K562 (cell line): Measurements from ENCODE around the gene JPT2.

Experiments used
- ARID1B ChIP-seq: fragments of 450-650 bp; IDR thresholded peaks from 2 replicates; pipeline ENCODE4 v1.6.1; 2016; ENCODE audit warnings: antibody characterized with exemption, mild to moderate bottlenecking, inconsistent platforms
- BMI1 ChIP-seq: fragments of 150-350 bp; IDR thresholded peaks from 2 replicates; pipeline ENCODE4 v1.6.1; 2014; ENCODE audit warnings: low read length
- FOSL1 ChIP-seq: fragments of 200-800 bp; sonication (Bioruptor generic); conservative IDR thresholded peaks from 2 replicates; pipeline ENCODE4 v1.6.1; 2016; ENCODE audit warnings: missing genetic modification characterization, missing compliant biosample characterization
- KLF1 ChIP-seq: fragments of 450-650 bp; IDR thresholded peaks from 2 replicates; pipeline ENCODE4 v1.6.1; 2016; ENCODE audit warnings: missing genetic modification characterization, missing compliant biosample characterization
- NCOA1 ChIP-seq: fragments of 450-650 bp; IDR thresholded peaks from 2 replicates; pipeline ENCODE4 v1.6.1; 2016; ENCODE audit warnings: low read depth
- POLR2A ChIP-seq: fragments of 450-650 bp; conservative IDR thresholded peaks from 2 replicates; pipeline ENCODE4 v1.6.1; 2016
- SP2 ChIP-seq: IDR thresholded peaks from 2 replicates; pipeline ENCODE4 v1.6.1; 2011; ENCODE audit warnings: mild to moderate bottlenecking, low read depth, low read length, moderate library complexity; ENCODE audit not compliant: poor library complexity, severe bottlenecking; ENCODE audit errors: extremely low read depth
- TF ChIP-seq, protein P1 (sequence below), 3 experiments: IDR thresholded peaks in 2 of 3; conservative IDR thresholded peaks in 1 of 3; 2 replicates each; pipeline ENCODE4 v1.5.1; 2011 to 2012; ENCODE audit warnings: low read length in 3 of 3, mild to moderate bottlenecking in 3 of 3, control low read depth in 2 of 3, improper control_type of control experiment in 1 of 3, inconsistent platforms in 1 of 3, low read depth in 1 of 3, mixed read lengths in 1 of 3, moderate library complexity in 1 of 3; ENCODE audit not compliant: insufficient read depth in 2 of 3

DNA sequence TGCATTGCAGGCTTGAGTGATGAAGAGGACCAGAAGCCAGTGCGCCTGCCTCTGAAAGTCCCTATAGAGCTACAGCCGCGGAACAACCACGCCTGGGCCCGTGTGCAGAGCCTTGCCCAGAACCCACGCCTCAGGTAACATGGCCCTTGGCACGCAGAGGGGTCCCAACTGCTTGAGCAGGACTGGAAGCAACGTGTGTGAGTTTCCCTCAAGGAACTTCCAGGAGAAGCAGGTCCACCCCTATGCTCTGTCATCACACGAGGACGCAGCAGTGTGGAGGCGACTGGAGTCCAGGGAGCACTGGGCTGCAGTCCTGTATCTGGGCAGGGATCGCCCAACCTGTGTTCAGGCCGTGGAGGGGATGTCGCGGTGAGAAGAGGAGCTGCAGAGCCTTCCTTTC is 25.1 kb upstream of the JPT2 start:
- TF ChIP-seq SP2 (no peak), NCOA1 (no peak), POLR2A (no peak), FOSL1 (tag) (no peak), KLF1 (tag) (no peak), BMI1 (no peak), ARID1B (no peak)
- TF ChIP-seq, protein P1, sequence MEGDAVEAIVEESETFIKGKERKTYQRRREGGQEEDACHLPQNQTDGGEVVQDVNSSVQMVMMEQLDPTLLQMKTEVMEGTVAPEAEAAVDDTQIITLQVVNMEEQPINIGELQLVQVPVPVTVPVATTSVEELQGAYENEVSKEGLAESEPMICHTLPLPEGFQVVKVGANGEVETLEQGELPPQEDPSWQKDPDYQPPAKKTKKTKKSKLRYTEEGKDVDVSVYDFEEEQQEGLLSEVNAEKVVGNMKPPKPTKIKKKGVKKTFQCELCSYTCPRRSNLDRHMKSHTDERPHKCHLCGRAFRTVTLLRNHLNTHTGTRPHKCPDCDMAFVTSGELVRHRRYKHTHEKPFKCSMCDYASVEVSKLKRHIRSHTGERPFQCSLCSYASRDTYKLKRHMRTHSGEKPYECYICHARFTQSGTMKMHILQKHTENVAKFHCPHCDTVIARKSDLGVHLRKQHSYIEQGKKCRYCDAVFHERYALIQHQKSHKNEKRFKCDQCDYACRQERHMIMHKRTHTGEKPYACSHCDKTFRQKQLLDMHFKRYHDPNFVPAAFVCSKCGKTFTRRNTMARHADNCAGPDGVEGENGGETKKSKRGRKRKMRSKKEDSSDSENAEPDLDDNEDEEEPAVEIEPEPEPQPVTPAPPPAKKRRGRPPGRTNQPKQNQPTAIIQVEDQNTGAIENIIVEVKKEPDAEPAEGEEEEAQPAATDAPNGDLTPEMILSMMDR (IDR thresholded peaks at IDR 0.05 in 2 of 3, conservative IDR thresholded peaks at IDR 0.05 in 1 of 3; ENCODE audit: insufficient read depth in 2 of 3, low read depth in 1 of 3, low read length in 3 of 3): no peak
